HG03196 (cell line): ENCODE measurements around the gene CLNS1A.
"Not testable (repeated sequence)": the region's sequence is repeated elsewhere in the genome, so short reads cannot be mapped to it uniquely, and the experiment has no call there.

Experiments used
- ATAC-seq: cut with Tn5 transposase; IDR thresholded peaks from one replicate; pipeline ENCODE4 v1.9.1; 2021; ENCODE audit not compliant: unreplicated experiment

CLNS1A gene, protein sequence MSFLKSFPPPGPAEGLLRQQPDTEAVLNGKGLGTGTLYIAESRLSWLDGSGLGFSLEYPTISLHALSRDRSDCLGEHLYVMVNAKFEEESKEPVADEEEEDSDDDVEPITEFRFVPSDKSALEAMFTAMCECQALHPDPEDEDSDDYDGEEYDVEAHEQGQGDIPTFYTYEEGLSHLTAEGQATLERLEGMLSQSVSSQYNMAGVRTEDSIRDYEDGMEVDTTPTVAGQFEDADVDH

GRCh38 chr11:77637345-77638165, at the start of gene CLNS1A:
Gene CLNS1A, minus strand, starts transcription at chr11:77637794. Its CDS starts 80 bp downstream, at chr11:77637714.
- ATAC-seq: peak; percentile 95

- ATAC-seq: no peak
These were observed 49.5 kb upstream of the CLNS1A start for GRCh38 chr11:77687088-77687487.

- no peak for ATAC-seq
These were observed 39.5 kb upstream of the CLNS1A start for GRCh38 chr11:77677138-77677537.

- no peak for ATAC-seq
These were observed 34.7 kb upstream of the CLNS1A start for GRCh38 chr11:77672264-77672663.

DNA sequence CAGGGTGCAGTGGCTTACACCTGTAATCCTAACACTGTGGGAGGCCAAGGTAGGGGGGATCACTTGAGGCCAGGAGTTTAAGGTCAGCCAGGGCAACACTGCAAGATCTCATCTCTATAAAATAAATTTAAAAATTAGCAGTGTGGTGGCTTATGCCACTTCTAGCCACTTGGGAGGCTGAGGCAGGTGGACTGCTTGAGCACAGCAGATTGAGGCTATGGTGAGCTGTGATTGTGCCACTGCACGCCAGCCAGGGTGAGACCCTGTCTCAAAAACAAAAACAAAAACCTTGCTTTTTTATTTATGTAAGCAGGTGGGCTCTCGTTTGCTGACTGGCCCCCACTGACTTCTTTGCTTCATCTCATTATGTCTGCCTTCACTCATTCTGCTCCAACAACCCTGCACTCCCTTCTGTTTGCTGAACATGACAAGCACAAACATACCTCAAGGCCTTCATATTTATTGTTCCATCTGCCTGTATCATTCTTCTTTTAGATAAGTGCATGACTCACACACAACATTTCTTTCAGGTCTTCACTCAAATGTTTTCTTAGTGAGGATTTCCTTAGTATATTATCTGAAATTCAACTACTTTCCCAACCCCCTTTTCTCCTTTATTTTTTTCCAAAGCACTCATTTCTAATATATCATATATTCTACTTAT, 32.4 kb upstream of the CLNS1A start:
- no peak for ATAC-seq

DNA sequence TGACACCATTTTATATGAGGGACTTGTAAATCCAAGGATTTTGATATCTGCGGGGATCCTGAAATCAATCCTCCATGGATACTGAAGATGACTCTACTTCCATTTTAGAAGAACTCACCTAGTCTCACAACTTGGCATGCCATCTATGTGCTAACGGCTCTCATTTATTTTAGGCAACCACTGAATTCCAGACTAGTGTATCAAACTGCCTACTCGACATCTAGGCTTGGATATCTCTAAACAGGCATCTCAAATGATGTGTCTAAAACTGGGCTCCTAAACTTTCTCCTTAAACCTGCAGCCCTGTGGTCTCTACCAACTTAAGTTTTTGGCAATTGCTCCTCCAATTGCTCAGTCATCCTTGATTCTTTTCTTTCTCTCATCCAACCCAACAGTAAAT, 31.2 kb upstream of the CLNS1A start:
- ATAC-seq: no peak

DNA sequence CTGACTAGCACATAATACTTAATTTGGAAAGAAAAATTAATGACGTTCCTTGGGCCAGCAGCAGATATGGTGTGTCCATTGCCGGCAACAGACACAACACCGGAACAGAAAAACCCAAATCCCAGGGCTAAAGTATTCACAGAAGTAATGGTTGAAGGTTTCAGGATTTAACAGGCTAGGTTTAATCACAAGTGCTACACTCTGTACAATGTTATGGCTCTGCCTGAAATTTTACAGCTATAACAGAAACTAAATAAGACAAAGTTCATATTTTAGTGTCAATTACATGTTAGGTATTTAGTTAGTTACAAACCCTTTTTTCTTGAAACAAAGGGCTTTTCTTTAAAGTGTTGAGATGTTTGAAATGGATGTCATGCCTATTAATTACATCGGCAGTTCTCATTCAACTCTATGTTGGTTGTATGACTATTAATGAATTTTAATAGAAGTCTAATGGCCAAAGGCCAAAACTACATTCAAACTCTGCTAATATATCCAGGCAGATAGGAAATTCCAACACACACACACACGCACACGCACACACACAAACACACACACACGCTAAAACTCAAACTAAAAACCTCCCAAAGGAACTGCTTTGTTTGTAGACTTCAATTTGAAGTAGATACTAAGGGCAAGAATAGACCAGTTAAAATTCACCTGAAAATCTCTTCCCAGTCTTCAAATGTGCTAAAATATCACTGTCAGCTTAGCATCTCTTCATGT, 27.8 kb upstream of the CLNS1A start:
- ATAC-seq: no peak

- no peak for ATAC-seq
These were observed 24.1 kb upstream of the CLNS1A start for GRCh38 chr11:77661670-77662069.

GRCh38 chr11:77660947-77661346, 23.4 kb upstream of the CLNS1A start:
- no peak for ATAC-seq

- no peak for ATAC-seq
These were observed 20.8 kb upstream of the CLNS1A start for GRCh38 chr11:77658213-77659013.

DNA sequence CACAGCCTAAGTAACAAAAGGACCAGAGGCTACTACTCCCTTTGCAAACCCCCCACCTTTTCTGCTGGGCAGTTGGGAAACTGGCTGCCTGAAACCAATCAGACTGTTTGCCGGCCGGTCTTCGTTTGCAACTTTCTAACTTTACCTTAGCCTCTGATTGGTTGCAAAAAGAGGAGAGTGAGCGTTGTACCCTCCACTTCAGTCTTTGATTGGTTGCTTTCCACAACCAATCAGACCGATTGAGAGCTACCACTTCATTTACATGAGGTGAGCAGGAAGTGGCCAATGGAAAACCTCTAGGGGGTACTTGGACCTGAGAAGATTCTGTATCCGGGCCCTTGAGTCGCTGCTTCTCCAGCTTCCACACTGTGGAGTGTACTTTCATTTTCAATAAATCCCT, 18.8 kb upstream of the CLNS1A start:
- no peak for ATAC-seq

DNA sequence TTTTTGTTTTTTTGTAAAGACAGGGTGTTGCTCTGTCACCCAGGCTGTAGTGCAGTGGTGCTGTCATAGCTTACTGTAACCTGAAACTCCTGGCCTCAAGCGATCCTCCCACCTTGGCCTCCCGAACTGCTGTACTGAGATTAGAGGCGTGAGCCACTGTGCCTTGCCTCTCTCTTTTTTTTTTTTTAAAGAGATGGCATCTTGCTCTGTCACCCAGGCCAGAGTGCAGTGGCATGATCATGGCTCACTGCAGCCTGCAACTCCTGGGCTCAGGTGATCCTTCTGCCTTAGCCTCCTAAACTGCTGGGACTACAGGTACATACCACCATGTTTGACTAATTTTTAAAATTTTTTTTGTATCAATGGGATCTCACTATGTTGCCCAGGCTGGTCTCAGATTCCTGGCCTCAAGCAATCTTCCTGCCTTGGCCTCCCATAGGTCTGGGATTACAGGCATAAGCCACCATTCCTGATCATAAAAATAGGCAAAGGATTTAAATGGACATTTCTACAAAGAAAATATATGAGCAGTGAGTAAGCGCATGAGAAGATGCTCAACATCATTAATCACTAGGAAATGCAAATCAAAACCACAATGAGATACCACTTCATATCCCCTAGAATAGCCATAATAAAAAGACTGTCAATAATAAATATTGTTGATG, 17.3 kb upstream of the CLNS1A start:
- no peak for ATAC-seq

DNA sequence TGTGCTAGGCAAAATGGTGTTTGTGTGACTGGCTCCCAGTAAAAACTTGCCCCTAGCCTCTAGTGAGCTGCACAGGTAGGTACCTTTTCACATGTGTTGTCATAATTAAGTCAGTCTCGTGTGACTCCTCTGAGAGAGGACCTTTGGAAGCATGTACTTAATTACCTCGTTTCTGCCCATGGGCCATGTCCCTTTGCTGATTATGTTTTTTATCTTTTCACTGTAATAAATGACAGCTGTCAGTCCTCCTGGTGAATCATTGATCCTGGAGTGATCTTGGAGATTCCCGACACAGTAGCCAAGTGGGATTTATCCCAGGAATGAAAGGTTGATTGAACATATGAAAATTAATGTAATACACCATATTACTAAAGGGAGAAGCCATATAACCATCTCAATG, 12.5 kb upstream of the CLNS1A start:
- no peak for ATAC-seq

DNA sequence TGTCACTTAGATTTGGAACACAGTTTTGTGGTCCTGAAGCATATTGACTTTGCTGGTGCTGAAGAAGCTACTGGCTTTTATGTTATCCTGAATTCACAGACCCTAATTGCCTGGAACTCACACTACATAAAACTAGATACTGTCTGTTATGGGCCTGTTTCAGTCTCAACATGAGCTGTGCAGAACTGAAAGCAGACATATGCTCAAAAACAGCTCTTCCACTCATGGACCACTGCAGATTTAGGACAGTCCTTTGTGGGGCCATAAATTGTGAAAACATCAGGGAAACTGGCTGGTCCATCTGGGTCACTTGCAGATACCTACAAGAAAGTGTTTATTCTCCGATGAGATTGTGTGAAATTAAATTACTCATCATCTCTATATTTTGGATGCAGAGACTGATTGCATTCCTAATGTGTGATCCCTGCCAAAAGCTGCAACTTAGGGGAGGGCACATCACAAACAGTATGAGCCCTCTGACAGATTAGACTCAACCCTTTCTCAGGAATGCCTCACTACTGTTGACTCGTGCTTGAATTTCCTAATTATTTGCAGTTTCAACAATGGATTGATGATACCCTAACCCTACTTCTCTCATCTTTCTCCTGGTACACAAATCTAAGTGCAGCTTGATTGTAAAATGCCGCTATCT, 10.2 kb upstream of the CLNS1A start:
- ATAC-seq: no peak

DNA sequence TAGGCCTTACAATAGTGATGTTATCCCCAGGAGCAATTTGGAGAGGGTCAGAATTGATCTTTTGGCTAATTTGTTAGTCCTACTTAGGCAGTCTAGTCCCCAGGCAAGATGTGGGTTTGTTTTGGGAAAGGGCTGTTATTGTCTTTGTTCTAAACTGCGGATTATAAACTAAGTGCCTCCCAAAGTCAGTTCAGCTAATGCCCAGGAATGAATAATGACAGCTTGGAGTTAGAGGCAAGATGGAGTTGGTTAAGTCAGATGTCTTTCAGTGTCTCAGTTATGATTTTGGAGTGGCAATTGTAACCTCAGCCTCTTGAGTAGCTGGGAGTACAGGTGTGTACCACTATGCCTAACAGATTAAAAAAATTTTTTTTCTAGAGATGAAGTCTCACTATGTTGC, 7.3 kb upstream of the CLNS1A start:
- no peak for ATAC-seq

GRCh38 chr11:77642228-77642627, 4.6 kb upstream of the CLNS1A start:
- no peak for ATAC-seq

DNA sequence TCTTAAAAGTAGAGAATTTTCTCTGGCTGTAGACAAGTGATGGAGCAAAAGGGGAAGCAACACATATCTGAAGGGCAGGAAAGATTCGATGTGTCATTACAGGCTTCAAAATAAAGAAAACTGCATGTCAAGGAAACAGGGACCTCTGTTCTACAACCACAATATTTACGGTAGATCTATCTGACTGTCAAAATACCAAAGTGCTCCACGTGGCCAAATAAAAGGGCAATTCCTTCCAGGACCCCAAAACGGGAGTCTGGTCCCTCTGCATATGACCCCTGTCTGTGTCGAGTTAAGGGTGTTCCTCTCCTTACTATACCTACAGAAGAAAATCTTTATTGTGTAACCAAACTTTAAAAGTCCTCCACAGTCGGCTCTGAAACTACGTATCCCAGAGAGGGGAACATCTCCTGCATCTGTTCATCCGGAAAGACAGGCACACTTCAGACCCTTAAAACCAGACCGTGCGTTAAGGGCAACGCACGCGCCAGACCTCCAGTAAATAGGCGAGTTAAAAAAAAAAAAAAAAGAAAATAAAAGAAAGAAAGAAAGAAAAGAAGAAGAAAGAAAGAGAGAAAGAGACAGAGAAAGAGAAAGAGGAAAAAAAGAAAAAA, 756 bp downstream of the CLNS1A start:
- ATAC-seq: no peak

GRCh38 chr11:77633926-77634325, 3.7 kb downstream of the CLNS1A start:
- ATAC-seq: not testable (repeated sequence)

DNA sequence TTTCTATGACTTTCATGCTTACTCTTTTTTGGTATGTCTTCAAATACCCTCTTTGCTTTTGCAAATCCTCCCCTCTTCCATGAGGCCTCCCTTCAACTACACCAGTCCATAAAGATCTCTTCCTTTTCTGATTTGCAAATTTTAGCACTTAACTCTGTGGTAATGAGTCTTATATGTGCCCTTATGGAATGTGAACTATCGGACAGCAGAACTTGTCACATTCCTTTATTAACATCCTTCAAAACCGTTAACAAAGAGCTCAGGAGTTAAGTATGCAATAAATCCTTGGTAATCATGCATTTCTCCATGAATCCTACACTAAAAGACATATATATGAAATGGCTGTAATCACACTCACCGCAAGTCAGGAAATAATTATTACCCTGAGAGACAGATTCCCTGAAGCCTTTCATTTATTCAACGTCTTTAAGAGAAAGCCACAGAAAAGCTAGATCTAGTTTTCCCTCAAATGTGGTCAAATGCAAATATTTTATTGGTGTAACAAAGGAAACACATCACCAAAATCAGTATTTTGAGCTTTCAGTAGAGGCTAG, 7.4 kb downstream of the CLNS1A start:
- no peak for ATAC-seq
